GM12865 (cell line): Measurements from ENCODE around the gene HLA-DMA.

ENCODE experiments used
- DNase-seq: peaks from one replicate; pipeline ENCODE4 v3.0.0; 2010; ENCODE audit warnings: low read depth
- H3K4me3 ChIP-seq: 2 replicates; pipeline ENCODE4 v1.5.1; 2011; ENCODE audit warnings: mild to moderate bottlenecking, low read depth, low read length, control low read depth
- TF ChIP-seq, protein P1 (sequence below): IDR thresholded peaks from 2 replicates; pipeline ENCODE4 v1.5.1; 2011; ENCODE audit warnings: low read length, control low read depth, low read depth, inconsistent platforms; ENCODE audit not compliant: insufficient read depth; ENCODE audit errors: missing control alignments

HLA-DMA gene

GRCh38 chr6:32954267-32954666, 1.4 kb upstream of the HLA-DMA start:
- no peak overlapping the region for H3K4me3 ChIP-seq
- TF ChIP-seq, protein P1, sequence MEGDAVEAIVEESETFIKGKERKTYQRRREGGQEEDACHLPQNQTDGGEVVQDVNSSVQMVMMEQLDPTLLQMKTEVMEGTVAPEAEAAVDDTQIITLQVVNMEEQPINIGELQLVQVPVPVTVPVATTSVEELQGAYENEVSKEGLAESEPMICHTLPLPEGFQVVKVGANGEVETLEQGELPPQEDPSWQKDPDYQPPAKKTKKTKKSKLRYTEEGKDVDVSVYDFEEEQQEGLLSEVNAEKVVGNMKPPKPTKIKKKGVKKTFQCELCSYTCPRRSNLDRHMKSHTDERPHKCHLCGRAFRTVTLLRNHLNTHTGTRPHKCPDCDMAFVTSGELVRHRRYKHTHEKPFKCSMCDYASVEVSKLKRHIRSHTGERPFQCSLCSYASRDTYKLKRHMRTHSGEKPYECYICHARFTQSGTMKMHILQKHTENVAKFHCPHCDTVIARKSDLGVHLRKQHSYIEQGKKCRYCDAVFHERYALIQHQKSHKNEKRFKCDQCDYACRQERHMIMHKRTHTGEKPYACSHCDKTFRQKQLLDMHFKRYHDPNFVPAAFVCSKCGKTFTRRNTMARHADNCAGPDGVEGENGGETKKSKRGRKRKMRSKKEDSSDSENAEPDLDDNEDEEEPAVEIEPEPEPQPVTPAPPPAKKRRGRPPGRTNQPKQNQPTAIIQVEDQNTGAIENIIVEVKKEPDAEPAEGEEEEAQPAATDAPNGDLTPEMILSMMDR = no peak
- no peak for DNase-seq

DNA sequence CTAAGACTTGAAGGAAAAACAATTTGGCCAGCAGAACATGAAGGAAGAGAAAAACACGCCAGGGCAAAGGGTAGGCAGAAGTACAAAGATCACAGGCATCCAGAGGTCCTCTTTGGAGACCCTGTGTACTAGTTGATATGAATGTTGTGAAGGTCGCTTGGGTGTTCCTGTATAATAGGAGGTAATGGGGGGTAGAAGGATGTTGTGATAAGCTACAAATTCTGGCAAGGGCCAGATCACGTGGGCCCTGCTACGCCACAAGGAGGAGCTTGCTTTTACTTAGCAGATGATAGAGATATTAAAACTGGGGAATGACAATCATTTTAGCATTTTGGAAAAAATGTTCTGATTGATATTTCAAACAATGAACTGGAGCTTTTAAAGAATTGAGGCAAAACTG, 878 bp upstream of the HLA-DMA start:
- no peak for DNase-seq
- TF ChIP-seq, protein P1 = no peak

DNA sequence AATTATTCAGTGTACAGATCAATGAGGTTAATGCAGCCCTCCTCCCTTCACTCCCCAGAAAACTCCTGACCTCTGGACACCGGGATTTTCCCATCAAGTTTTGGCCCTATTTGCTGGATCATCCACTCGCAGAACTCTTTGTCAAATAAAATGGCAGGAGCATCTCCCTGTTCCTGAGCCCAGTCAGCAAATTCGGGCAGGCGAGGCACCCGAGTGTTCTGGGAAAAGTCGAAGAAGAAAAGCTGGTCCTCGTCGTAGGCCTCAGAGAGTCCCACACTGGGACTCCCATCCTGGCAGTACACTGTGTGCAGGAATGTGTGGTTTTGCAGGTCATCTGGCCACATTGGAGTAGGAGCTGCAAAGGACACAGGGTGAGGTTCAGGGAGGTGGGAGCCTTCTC, 2.4 kb downstream of the HLA-DMA start:
- no peak for DNase-seq
- peak overlapping the region; percentile 62 for H3K4me3 ChIP-seq
- TF ChIP-seq, protein P1 = no peak

More for the DNA sequence above, 878 bp upstream of the HLA-DMA start:
- H3K4me3 ChIP-seq = no peak overlapping the region

DNA sequence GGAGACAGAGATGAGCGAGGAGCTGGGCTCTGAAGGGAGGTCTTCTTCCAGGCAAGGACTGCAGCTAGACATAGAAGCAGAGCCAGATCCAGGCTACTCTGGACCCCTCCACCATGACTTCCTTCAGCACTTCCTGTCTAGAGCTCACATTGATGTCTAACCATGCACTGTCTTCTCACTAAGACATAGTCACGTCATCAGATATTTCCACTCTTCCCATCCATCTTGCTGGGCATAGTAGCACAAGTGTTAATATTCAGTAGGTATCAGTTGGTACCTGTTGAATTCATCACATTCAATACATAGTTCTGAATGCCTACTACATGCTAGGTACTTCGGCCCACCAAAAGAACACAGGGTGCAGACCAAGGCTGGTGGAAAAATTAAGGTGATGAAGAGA, 2.9 kb downstream of the HLA-DMA start:
- peak overlapping the region; percentile 62; the same call in 1 of the 2 replicates for H3K4me3 ChIP-seq
- TF ChIP-seq, protein P1 = no peak
- no peak for DNase-seq

- H3K4me3 ChIP-seq = no peak overlapping the region
- DNase-seq = no peak
- TF ChIP-seq, protein P1 = no peak
These were observed 3.8 kb downstream of the HLA-DMA start for GRCh38 chr6:32949113-32949512.

- TF ChIP-seq, protein P1 = peak; percentile 67
- DNase-seq = peak; percentile 78
- no peak overlapping the region; the same call in 1 of the 2 replicates for H3K4me3 ChIP-seq
These were observed 5.1 kb downstream of the HLA-DMA start for GRCh38 chr6:32947552-32948465.

DNA sequence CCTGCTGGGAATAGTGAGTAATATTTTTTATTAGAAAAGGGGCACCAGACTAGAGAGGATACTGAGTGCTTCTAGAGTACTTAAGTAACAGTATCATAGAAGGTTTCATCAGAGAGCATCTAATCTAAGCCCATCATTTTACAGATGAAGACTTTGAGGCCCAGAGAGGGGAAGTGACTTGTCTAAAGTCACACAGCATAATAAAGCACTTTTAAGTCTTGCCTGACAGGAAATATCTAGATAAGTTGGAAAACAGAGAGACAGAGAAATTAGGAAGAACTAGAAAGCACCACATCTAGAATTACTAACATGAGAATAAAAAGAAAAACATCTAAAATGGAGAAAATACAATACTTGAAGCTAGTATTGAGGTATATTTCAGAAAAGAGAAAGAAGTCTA, 6.0 kb downstream of the HLA-DMA start:
- TF ChIP-seq, protein P1 = no peak
- H3K4me3 ChIP-seq = no peak overlapping the region
- no peak for DNase-seq
